ENCODE measurements around the gene HMCN2.

DNA sequence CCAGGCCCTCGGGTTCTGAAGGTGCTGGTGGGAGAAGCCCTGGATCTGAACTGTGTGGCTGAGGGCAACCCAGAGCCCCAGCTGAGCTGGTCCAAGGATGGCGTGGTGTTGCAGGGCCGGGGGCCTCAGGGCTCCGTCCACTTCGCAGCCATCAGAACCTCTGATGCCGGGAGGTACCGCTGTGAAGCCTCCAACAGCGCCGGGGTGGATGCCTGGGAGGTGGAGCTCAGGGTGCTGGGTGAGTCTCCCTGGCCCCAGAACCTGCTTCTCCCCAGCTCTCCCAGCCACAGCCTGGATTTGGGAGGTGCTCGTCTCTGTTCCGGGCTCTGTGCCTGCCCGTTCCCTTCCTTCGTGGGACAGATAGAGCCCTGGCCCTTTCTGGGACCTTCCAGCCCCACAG is 75.6 kb downstream of the HMCN2 start:
- TF ChIP-seq POLR2A (IDR thresholded peaks at IDR 0.05) (no peak), EP300 (IDR thresholded peaks at IDR 0.05) (no peak), POLR2AphosphoS5 (IDR thresholded peaks at IDR 0.05) (no peak)
- TF ChIP-seq, protein P1, sequence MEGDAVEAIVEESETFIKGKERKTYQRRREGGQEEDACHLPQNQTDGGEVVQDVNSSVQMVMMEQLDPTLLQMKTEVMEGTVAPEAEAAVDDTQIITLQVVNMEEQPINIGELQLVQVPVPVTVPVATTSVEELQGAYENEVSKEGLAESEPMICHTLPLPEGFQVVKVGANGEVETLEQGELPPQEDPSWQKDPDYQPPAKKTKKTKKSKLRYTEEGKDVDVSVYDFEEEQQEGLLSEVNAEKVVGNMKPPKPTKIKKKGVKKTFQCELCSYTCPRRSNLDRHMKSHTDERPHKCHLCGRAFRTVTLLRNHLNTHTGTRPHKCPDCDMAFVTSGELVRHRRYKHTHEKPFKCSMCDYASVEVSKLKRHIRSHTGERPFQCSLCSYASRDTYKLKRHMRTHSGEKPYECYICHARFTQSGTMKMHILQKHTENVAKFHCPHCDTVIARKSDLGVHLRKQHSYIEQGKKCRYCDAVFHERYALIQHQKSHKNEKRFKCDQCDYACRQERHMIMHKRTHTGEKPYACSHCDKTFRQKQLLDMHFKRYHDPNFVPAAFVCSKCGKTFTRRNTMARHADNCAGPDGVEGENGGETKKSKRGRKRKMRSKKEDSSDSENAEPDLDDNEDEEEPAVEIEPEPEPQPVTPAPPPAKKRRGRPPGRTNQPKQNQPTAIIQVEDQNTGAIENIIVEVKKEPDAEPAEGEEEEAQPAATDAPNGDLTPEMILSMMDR (IDR thresholded peaks at IDR 0.05) = no peak
